ENCODE results near the gene POLN.

Gene POLN

GRCh38 chr4:2066571-2067445 lies 175.1 kb downstream of the POLN start:
- DNase-seq, result no peak

GRCh38 chr4:2066011-2066551 lies 175.8 kb downstream of the POLN start:
- DNase-seq, result no peak

- no peak for DNase-seq
Observed at GRCh38 chr4:2065106-2065930, 176.6 kb downstream of the POLN start.

- DNase-seq, result no peak
Observed at GRCh38 chr4:2064276-2064991, 177.5 kb downstream of the POLN start.

GRCh38 chr4:2063557-2064275 lies 178.2 kb downstream of the POLN start:
- DNase-seq, result no peak

GRCh38 chr4:2062808-2063524 lies 179.0 kb downstream of the POLN start:
- no peak for DNase-seq

- DNase-seq, result no peak
Observed at GRCh38 chr4:2062168-2062807, 179.6 kb downstream of the POLN start.

- no peak for DNase-seq
Observed at GRCh38 chr4:2061186-2062131, 180.5 kb downstream of the POLN start.

GRCh38 chr4:2060611-2061185 lies 181.2 kb downstream of the POLN start:
- no peak for DNase-seq

GRCh38 chr4:2059726-2060602 lies 182.0 kb downstream of the POLN start:
- no peak for DNase-seq

GRCh38 chr4:2059046-2059725 lies 182.7 kb downstream of the POLN start, which contains the start of gene NAT8L:
Gene NAT8L (plus strand): TSS chr4:2059327. CDS start chr4:2059512, 185 bp downstream.
- DNase-seq, result no peak

GRCh38 chr4:2058264-2059045 lies 183.5 kb downstream of the POLN start:
- DNase-seq, result no peak

- DNase-seq, result no peak
Observed at GRCh38 chr4:2057382-2058065, 184.4 kb downstream of the POLN start.

- DNase-seq, result no peak
Observed at GRCh38 chr4:2054217-2054616, 187.7 kb downstream of the POLN start.

- no peak for DNase-seq
Observed at GRCh38 chr4:2051086-2051485, 190.8 kb downstream of the POLN start.

GRCh38 chr4:2049811-2050210 lies 192.1 kb downstream of the POLN start:
- DNase-seq, result no peak
